SK-N-MC (cell line): Measurements from ENCODE around the gene CRACR2A.

Experiments used
- EZH2 ChIP-seq: fragments of 200-600 bp; sonication (generic); IDR thresholded peaks from one replicate; pipeline ENCODE4 v1.6.1; 2017; ENCODE audit warnings: antibody characterized with exemption
- FOXP2 ChIP-seq: optimal IDR thresholded peaks from 2 replicates; pipeline ENCODE3; 2011; ENCODE audit warnings: mild to moderate bottlenecking, moderate library complexity; ENCODE audit not compliant: insufficient read depth; ENCODE audit errors: extremely low read length, control extremely low read depth
- POLR2AphosphoS5 ChIP-seq: IDR thresholded peaks from 2 replicates; pipeline ENCODE4 v1.6.1; 2012; ENCODE audit warnings: mild to moderate bottlenecking, low read depth, low read length, borderline replicate concordance

GRCh38 chr12:3718100-3718499 is 34.8 kb downstream of the CRACR2A start:
- TF ChIP-seq POLR2AphosphoS5, result no peak
- no peak for TF ChIP-seq EZH2
- no peak for TF ChIP-seq FOXP2
